ENCODE measurements around the gene LTB4R2.
A peak's percentile ranks its signal among the peaks of the same experiment; 100 is the strongest.

LTB4R2 gene

DNA sequence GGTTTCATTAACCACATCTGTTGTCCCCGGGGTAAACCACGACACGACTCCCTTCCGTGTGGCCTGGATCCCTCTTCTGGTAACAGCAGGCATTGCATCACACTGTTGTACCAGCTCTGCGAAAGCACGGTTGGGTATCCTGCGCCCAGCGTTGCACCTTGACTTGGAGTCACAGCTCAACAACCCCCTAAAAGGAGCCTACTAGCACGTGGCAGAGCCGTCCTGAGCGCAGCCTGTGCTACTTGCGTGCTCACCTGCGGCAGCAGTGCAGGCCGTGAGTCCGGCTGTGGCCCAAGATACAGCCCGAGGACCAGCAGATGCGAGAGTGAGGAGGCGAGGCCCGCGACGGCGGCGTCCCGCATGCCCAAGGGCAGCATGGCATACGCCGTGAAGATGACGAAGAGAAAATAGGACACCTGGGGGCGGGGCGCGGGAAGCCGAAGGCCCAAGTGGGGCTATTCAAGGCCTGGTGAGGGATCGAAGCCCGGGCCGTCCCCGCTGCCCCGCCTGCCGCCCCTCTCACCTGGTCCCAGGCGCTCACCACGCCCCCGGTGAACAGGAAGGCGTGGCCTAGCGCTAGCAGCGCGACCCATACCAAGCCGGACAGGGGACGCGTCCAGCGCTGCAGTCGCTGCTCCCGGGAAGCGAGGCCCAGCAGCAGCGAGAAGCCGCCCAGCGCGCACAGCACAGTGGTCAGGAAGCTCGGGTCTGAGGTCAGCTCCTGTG, 22.5 kb downstream of the LTB4R2 start:
- Histone ChIP-seq H3K27me3 (ENCODE audit: control insufficient read depth, insufficient read depth, low read length) (peaks cover 42% of the 10 kb centered on the region), H3K36me3 (ENCODE audit: control insufficient read depth, insufficient read depth, low read length) (no peaks in the 10 kb centered on the region), H3K4me3 (ENCODE audit: low read length) (peak overlapping the region; percentile 16; the same call in 1 of the 2 replicates), H3K4me1 (ENCODE audit: control insufficient read depth, insufficient read depth, low read length) (peaks cover 3% of the 10 kb centered on the region; the same call in 1 of the 2 replicates), H3K9me3 (ENCODE audit: control insufficient read depth, insufficient read depth, low read length) (no peaks in the 10 kb centered on the region), H3K27ac (ENCODE audit: low read length) (no peak overlapping the region)
- WGBS (ENCODE audit: insufficient coverage, insufficient read length), result no CpG with 5 or more reads among the region's 56 CpGs
- no peak for DNase-seq (ENCODE audit: low read depth, low spot score)

DNA sequence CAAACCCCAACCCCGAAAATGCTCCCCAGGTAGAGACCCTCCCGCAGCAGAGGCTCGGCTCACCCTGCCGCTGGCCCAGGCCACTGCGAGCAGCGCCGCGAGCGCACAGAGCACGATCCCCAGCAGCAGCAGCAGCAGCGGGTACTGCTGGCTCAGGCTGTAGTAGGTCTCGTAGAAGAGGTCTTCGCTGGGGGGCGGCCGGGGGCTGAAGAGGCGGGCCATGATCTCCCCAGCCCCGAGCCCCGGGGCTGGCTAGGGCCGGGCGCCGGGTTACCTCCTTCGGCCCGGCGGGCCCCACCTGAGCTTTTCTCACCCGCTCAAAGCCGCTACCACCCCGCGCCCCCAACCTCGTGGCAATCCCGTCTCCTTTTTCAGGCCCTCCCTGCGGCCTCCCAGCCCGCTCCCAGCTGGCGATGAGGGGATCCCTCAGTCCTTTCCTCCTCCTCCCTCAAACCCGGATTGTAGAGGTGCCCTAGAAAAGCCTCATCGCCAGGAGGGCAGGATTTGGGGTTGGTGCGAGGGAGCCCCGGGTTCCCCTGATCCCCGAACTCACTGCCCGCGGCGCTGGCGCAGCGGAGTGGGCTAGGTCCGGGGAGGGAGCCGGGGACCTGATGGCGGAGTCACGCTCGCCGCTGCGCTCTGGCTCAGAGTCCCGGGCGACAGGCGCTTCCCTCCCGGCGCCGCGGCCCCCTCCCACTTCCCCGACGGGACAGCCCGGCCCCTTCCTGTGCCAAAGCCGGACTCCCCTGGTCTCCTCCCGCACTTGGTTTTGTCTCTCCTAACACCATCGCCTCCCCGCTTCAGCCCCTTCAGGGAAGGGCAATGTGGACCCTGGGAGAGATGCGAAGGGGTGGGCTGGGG, 24.7 kb downstream of the LTB4R2 start, which contains the start of gene ADCY4:
ADCY4 (minus strand) TSS at position 641 of the 861 bp plus-strand sequence; CDS start at position 222, 419 bp downstream.
- peaks cover 3% of the 10 kb centered on the region for H3K4me1 ChIP-seq (ENCODE audit: control insufficient read depth, insufficient read depth, low read length)
- peak within 1 kb of the TSS; percentile 66 for H3K4me3 ChIP-seq (ENCODE audit: low read length)
- WGBS (ENCODE audit: insufficient coverage, insufficient read length), result no CpG with 5 or more reads among the region's 65 CpGs
- no peaks in the 10 kb centered on the region for H3K36me3 ChIP-seq (ENCODE audit: control insufficient read depth, insufficient read depth, low read length)
- no peak within 1 kb of the TSS for H3K27ac ChIP-seq (ENCODE audit: low read length)
- no peaks in the 10 kb centered on the region for H3K9me3 ChIP-seq (ENCODE audit: control insufficient read depth, insufficient read depth, low read length)
- DNase-seq (ENCODE audit: low read depth, low spot score), result no peak
- H3K27me3 ChIP-seq (ENCODE audit: control insufficient read depth, insufficient read depth, low read length), result peaks cover 62% of the 10 kb centered on the region

GRCh38 chr14:24335461-24336171, 25.7 kb downstream of the LTB4R2 start:
- no CpG with 5 or more reads among the region's 12 CpGs for WGBS (ENCODE audit: insufficient coverage, insufficient read length)
- no peak for DNase-seq (ENCODE audit: low read depth, low spot score)
- H3K4me3 ChIP-seq (ENCODE audit: low read length), result no peak overlapping the region; the same call in 1 of the 2 replicates
- no peaks in the 10 kb centered on the region for H3K36me3 ChIP-seq (ENCODE audit: control insufficient read depth, insufficient read depth, low read length)
- H3K4me1 ChIP-seq (ENCODE audit: control insufficient read depth, insufficient read depth, low read length), result peaks cover 3% of the 10 kb centered on the region
- peaks cover 71% of the 10 kb centered on the region for H3K27me3 ChIP-seq (ENCODE audit: control insufficient read depth, insufficient read depth, low read length)
- H3K9me3 ChIP-seq (ENCODE audit: control insufficient read depth, insufficient read depth, low read length), result no peaks in the 10 kb centered on the region
- H3K27ac ChIP-seq (ENCODE audit: low read length), result no peak overlapping the region

GRCh38 chr14:24337144-24337823, 27.3 kb downstream of the LTB4R2 start:
- H3K27me3 ChIP-seq (ENCODE audit: control insufficient read depth, insufficient read depth, low read length), result peaks cover 78% of the 10 kb centered on the region
- no CpG with 5 or more reads among the region's 7 CpGs for WGBS (ENCODE audit: insufficient coverage, insufficient read length)

DNA sequence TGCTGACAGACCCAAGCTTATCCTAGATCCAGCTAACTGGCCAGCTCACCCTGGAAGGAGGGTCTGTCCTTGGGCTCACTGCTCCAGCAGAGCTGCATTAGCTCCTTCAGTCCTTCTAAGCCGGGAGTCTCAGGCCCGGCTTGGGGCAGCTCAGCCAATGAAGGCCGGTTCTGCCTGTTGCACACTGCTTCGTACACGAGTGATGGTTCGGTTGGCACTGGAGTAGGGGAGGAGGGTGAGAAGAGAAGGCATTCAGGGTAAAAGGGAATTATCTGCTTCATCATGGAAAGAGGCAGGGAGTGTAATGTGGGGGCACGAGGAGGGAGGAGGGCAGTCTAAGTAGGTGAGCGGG, 27.9 kb downstream of the LTB4R2 start:
- no peak for DNase-seq (ENCODE audit: low read depth, low spot score)
- Histone ChIP-seq H3K36me3 (ENCODE audit: control insufficient read depth, insufficient read depth, low read length) (no peaks in the 10 kb centered on the region), H3K4me1 (ENCODE audit: control insufficient read depth, insufficient read depth, low read length) (peaks cover 1% of the 10 kb centered on the region), H3K27ac (ENCODE audit: low read length) (no peak overlapping the region), H3K9me3 (ENCODE audit: control insufficient read depth, insufficient read depth, low read length) (no peaks in the 10 kb centered on the region), H3K4me3 (ENCODE audit: low read length) (no peak overlapping the region), H3K27me3 (ENCODE audit: control insufficient read depth, insufficient read depth, low read length) (peaks cover 77% of the 10 kb centered on the region)
- no CpG with 5 or more reads among the region's 8 CpGs for WGBS (ENCODE audit: insufficient coverage, insufficient read length)

More at GRCh38 chr14:24337144-24337823, 27.3 kb downstream of the LTB4R2 start:
- H3K36me3 ChIP-seq (ENCODE audit: control insufficient read depth, insufficient read depth, low read length), result no peaks in the 10 kb centered on the region
- DNase-seq (ENCODE audit: low read depth, low spot score), result no peak
- H3K4me1 ChIP-seq (ENCODE audit: control insufficient read depth, insufficient read depth, low read length), result peaks cover 1% of the 10 kb centered on the region
- H3K27ac ChIP-seq (ENCODE audit: low read length), result no peak overlapping the region
- H3K9me3 ChIP-seq (ENCODE audit: control insufficient read depth, insufficient read depth, low read length), result no peaks in the 10 kb centered on the region
- no peak overlapping the region for H3K4me3 ChIP-seq (ENCODE audit: low read length)

- Histone ChIP-seq H3K9me3 (ENCODE audit: control insufficient read depth, insufficient read depth, low read length) (no peaks in the 10 kb centered on the region), H3K27me3 (ENCODE audit: control insufficient read depth, insufficient read depth, low read length) (peaks cover 70% of the 10 kb centered on the region), H3K27ac (ENCODE audit: low read length) (no peak overlapping the region), H3K36me3 (ENCODE audit: control insufficient read depth, insufficient read depth, low read length) (no peaks in the 10 kb centered on the region), H3K4me1 (ENCODE audit: control insufficient read depth, insufficient read depth, low read length) (peaks cover 1% of the 10 kb centered on the region), H3K4me3 (ENCODE audit: low read length) (peak overlapping the region; percentile 38; the same call in 1 of the 2 replicates)
- DNase-seq (ENCODE audit: low read depth, low spot score), result no peak
- no CpG with 5 or more reads among the region's 14 CpGs for WGBS (ENCODE audit: insufficient coverage, insufficient read length)
Observed at GRCh38 chr14:24338843-24339242, 28.9 kb downstream of the LTB4R2 start.

GRCh38 chr14:24339284-24340151, 29.6 kb downstream of the LTB4R2 start, which contains the start of gene RIPK3:
Gene RIPK3, minus strand, starts transcription at chr14:24339991. Its CDS starts 165 bp downstream, at chr14:24339826.
- no CpG with 5 or more reads among the region's 51 CpGs for WGBS (ENCODE audit: insufficient coverage, insufficient read length)
- DNase-seq (ENCODE audit: low read depth, low spot score), result no peak
- H3K4me1 ChIP-seq (ENCODE audit: control insufficient read depth, insufficient read depth, low read length), result peaks cover 1% of the 10 kb centered on the region
- no peak within 1 kb of the TSS for H3K27ac ChIP-seq (ENCODE audit: low read length)
- H3K4me3 ChIP-seq (ENCODE audit: low read length), result peak within 1 kb of the TSS; percentile 38; the same call in 1 of the 2 replicates
- H3K36me3 ChIP-seq (ENCODE audit: control insufficient read depth, insufficient read depth, low read length), result no peaks in the 10 kb centered on the region
- H3K27me3 ChIP-seq (ENCODE audit: control insufficient read depth, insufficient read depth, low read length), result peaks cover 63% of the 10 kb centered on the region
- no peaks in the 10 kb centered on the region for H3K9me3 ChIP-seq (ENCODE audit: control insufficient read depth, insufficient read depth, low read length)

GRCh38 chr14:24340606-24341005, 30.7 kb downstream of the LTB4R2 start:
- Histone ChIP-seq H3K9me3 (ENCODE audit: control insufficient read depth, insufficient read depth, low read length) (no peaks in the 10 kb centered on the region), H3K4me1 (ENCODE audit: control insufficient read depth, insufficient read depth, low read length) (peaks cover 1% of the 10 kb centered on the region), H3K27ac (ENCODE audit: low read length) (no peak overlapping the region), H3K36me3 (ENCODE audit: control insufficient read depth, insufficient read depth, low read length) (no peaks in the 10 kb centered on the region), H3K4me3 (ENCODE audit: low read length) (no peak overlapping the region), H3K27me3 (ENCODE audit: control insufficient read depth, insufficient read depth, low read length) (peaks cover 54% of the 10 kb centered on the region)
- WGBS (ENCODE audit: insufficient coverage, insufficient read length), result no CpG with 5 or more reads among the region's 1 CpG
- DNase-seq (ENCODE audit: low read depth, low spot score), result no peak

- Histone ChIP-seq H3K4me3 (ENCODE audit: low read length) (no peak overlapping the region), H3K27me3 (ENCODE audit: control insufficient read depth, insufficient read depth, low read length) (peaks cover 33% of the 10 kb centered on the region), H3K4me1 (ENCODE audit: control insufficient read depth, insufficient read depth, low read length) (no peaks in the 10 kb centered on the region; the same call in none of the 2 replicates), H3K27ac (ENCODE audit: low read length) (no peak overlapping the region), H3K36me3 (ENCODE audit: control insufficient read depth, insufficient read depth, low read length) (no peaks in the 10 kb centered on the region), H3K9me3 (ENCODE audit: control insufficient read depth, insufficient read depth, low read length) (no peaks in the 10 kb centered on the region)
- WGBS (ENCODE audit: insufficient coverage, insufficient read length), result no CpG with 5 or more reads among the region's 4 CpGs
- no peak for DNase-seq (ENCODE audit: low read depth, low spot score)
Observed at GRCh38 chr14:24342889-24343288, 32.9 kb downstream of the LTB4R2 start.
